ENCODE results near the gene CTDSP1.

The CTDSP1 gene

DNA sequence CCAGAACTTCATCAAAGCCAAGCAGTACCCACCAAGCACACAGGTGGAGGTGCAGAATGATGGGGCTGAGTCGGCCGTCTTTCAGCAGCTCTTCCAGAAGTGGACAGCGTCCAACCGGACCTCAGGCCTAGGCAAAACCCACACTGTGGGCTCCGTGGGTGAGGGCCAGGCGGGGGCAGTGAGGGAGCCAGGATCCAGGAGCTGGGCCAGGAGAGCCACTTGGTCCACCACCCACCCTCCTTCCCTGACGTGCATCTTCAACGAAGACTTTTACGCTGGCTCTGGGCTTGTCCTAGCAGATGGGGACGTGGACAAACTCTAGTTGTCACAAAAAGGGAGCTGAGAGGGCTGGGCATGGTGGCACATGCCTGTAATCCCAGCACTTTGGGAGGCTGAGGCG lies 31.1 kb downstream of the CTDSP1 start:
- no peaks in the 10 kb centered on the region for H3K9me3 ChIP-seq
- no peaks in the 10 kb centered on the region for H3K36me3 ChIP-seq (replicated peaks)
- H3K4me3 ChIP-seq = no peak overlapping the region
- H3K4me1 ChIP-seq = no peaks in the 10 kb centered on the region
- in situ Hi-C loops (cut with MboI; ENCODE audit: low sequenced_read_pairs) = no loop called here
- H3K27me3 ChIP-seq (ENCODE audit: low read depth) = no peaks in the 10 kb centered on the region
- no peak for DNase-seq (ENCODE audit: low spot score in 2 of 2)

GRCh38 chr2:218431878-218432277 lies 32.2 kb downstream of the CTDSP1 start:
- Histone ChIP-seq H3K4me1 (no peaks in the 10 kb centered on the region), H3K4me3 (no peak overlapping the region), H3K9me3 (no peaks in the 10 kb centered on the region), H3K27me3 (ENCODE audit: low read depth) (no peaks in the 10 kb centered on the region), H3K36me3 (replicated peaks) (no peaks in the 10 kb centered on the region)
- no peak for DNase-seq (ENCODE audit: low spot score in 2 of 2)
- in situ Hi-C loops (cut with MboI; ENCODE audit: low sequenced_read_pairs) = no loop called here

DNA sequence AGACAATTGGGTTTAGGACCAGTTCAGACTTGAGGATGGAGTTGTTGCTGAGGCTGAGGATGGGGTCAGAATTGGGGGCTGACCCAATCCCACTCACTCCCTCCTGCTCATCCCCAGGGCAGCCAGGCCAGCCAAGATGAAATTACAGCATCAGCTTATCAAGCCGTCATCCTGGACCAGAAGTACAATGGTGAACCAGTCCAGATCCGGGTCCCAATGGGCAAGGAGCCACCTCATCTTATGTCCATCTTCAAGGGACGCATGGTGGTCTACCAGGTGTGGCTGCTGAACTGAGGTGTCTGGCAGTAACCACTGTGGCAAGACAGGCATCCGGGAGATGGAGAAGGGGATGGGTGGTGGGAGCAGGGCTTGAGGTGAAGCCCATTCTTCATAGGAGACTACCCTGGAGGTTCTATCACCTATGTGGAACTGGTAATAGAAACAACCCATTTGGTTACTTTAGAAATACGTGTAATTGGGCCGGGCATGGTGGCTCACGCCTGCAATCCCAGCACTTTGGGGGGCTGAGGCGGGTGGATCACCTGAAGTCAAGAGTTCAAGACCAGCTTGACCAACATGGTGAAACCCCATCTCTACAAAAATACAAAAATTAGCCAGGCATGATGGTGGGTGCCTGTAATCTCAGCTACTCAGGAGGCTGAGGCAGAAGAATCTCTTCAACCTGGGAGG lies 33.2 kb downstream of the CTDSP1 start:
- in situ Hi-C loops (cut with MboI; ENCODE audit: low sequenced_read_pairs) = no loop called here
- Histone ChIP-seq H3K9me3 (no peaks in the 10 kb centered on the region), H3K4me3 (no peak overlapping the region), H3K4me1 (no peaks in the 10 kb centered on the region), H3K36me3 (replicated peaks) (no peaks in the 10 kb centered on the region), H3K27me3 (ENCODE audit: low read depth) (no peaks in the 10 kb centered on the region)
- DNase-seq (ENCODE audit: low spot score in 2 of 2) = no peak

GRCh38 chr2:218434456-218434855 lies 34.8 kb downstream of the CTDSP1 start:
- H3K9me3 ChIP-seq = no peaks in the 10 kb centered on the region
- H3K4me3 ChIP-seq = no peak overlapping the region
- no peaks in the 10 kb centered on the region for H3K27me3 ChIP-seq (ENCODE audit: low read depth)
- no peak for DNase-seq (ENCODE audit: low spot score in 2 of 2)
- in situ Hi-C loops (cut with MboI; ENCODE audit: low sequenced_read_pairs) = no loop called here
- no peaks in the 10 kb centered on the region for H3K36me3 ChIP-seq (replicated peaks)
- H3K4me1 ChIP-seq = no peaks in the 10 kb centered on the region

DNA sequence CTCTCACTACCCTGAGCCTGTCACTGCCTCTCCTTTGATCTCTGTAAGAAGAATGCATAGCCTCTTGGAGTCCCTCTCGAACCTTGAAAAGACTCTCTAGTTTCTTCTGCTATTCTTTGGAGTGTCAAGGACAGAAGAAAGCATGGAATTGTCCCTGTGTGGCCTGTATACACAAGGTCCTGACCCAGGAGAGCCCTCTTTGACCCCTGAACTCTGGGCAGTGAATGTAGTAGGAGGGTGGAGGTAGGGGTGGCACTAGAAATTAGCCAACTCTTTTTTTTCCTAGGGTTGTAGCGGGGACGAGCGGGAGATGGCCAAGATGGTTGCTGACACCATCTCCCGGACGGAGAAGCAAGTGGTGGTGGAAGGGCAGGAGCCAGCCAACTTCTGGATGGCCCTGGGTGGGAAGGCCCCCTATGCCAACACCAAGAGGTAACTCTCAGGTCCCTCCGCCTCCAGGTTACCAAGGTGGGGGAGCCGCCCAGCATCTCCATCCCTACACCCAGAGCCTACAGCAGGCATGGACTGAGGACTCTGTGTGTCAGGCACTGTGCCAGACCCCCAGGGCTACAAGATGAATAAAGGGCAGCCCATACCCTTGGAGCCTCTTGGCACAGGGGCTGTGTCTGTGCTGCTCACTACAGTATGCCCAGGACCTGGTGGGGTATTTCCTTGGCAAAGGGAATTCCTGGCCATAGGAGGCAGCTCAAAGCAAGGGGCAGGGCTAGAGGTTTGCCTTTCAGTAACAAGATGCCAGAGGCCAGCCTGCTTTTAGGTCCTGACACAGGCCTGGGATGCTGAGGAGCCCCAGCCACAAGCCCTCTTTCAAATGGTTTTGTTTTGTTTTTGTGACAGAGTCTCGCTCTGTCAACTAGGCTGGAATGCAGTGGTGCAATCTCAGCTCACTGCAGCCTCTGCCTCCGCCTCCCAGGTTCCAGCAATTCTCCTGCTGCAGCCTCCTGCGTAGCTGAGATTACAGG lies 35.6 kb downstream of the CTDSP1 start:
- in situ Hi-C loops (cut with MboI; ENCODE audit: low sequenced_read_pairs) = no loop called here
- Histone ChIP-seq H3K9me3 (no peaks in the 10 kb centered on the region), H3K4me1 (no peaks in the 10 kb centered on the region), H3K36me3 (replicated peaks) (no peaks in the 10 kb centered on the region), H3K4me3 (no peak overlapping the region), H3K27me3 (ENCODE audit: low read depth) (no peaks in the 10 kb centered on the region)
- DNase-seq (ENCODE audit: low spot score in 2 of 2) = no peak

DNA sequence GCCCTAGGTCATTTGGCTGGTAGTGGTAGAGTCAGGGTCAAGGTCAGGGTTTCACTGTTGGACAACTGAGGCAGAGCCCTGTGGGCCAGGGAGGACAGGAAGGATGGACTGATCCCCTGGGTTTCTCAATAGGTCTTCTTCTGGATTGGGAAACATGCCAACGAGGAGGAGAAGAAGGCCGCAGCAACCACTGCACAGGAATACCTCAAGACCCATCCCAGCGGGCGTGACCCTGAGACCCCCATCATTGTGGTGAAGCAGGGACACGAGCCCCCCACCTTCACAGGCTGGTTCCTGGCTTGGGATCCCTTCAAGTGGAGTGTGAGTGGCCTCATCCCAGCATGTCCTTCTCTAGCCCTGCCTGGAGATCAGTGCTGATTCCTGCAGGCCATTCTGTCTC lies 37.3 kb downstream of the CTDSP1 start:
- H3K9me3 ChIP-seq = no peaks in the 10 kb centered on the region
- H3K36me3 ChIP-seq (replicated peaks) = no peaks in the 10 kb centered on the region
- no peaks in the 10 kb centered on the region for H3K4me1 ChIP-seq
- no peak overlapping the region for H3K4me3 ChIP-seq
- DNase-seq (ENCODE audit: low spot score in 2 of 2) = no peak
- no peaks in the 10 kb centered on the region for H3K27me3 ChIP-seq (ENCODE audit: low read depth)
- in situ Hi-C loops (cut with MboI; ENCODE audit: low sequenced_read_pairs) = no loop called here

GRCh38 chr2:218437969-218438368 lies 38.3 kb downstream of the CTDSP1 start:
- H3K9me3 ChIP-seq = no peaks in the 10 kb centered on the region
- no peak overlapping the region for H3K4me3 ChIP-seq
- no peaks in the 10 kb centered on the region for H3K36me3 ChIP-seq (replicated peaks)
- in situ Hi-C loops (cut with MboI; ENCODE audit: low sequenced_read_pairs) = no loop called here
- H3K4me1 ChIP-seq = no peaks in the 10 kb centered on the region
- DNase-seq (ENCODE audit: low spot score in 2 of 2) = no peak
- no peaks in the 10 kb centered on the region for H3K27me3 ChIP-seq (ENCODE audit: low read depth)

DNA sequence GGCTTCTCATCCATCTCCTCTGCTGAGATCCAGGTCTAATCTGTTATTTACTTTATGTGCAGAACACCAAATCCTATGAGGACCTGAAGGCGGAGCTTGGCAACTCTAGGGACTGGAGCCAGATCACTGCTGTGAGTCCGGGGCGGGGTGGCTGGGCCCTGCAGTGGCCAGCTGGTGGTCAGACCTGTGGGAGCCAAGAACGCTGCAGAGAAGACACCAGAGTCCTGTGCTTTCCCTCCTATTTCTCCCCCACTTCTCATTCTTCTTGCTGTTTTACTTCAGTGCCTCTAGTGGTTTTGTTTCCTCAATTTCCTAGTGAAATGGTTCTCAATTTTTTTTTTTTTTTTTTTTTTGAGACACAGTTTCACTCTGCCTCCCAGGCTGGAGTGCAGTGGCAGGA lies 38.9 kb downstream of the CTDSP1 start:
- Histone ChIP-seq H3K9me3 (no peaks in the 10 kb centered on the region), H3K4me3 (no peak overlapping the region), H3K4me1 (no peaks in the 10 kb centered on the region), H3K27me3 (ENCODE audit: low read depth) (no peaks in the 10 kb centered on the region), H3K36me3 (replicated peaks) (no peaks in the 10 kb centered on the region)
- no peak for DNase-seq (ENCODE audit: low spot score in 2 of 2)
- in situ Hi-C loops (cut with MboI; ENCODE audit: low sequenced_read_pairs) = no loop called here

DNA sequence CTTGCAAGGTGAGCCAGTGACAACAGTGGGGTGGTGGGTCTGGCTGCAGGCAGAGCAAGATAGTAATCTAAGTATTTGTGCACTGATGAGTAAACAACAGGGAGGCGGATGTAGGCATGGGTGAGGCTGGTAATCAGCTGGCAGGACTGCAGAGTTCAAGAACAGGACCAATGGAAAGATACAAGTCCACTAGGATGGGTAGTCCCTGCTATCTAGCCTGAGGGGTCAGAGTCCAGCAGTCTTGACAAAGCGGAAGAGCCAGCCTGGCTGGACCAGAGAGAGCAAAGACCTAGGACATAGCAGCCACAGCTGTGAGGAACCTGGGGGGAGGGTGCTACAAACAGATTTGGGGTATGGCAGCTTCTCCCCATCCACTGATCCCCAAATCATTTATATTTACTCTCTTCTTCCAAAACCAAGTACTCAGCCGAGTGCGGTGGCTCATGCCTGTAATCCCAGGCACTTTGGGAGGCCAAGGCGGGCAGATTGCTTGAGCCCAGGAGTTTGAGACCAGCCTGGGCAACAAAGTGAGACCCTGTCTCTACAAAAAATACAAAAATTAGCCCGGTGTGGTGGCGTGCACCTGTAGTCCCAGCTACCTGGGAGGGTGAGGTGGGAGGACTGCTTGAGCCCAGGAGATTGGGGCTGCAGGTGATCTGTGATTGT lies 45.2 kb downstream of the CTDSP1 start:
- Histone ChIP-seq H3K9me3 (no peaks in the 10 kb centered on the region), H3K4me3 (no peak overlapping the region), H3K36me3 (replicated peaks) (peaks cover 5% of the 10 kb centered on the region; the same call in 1 of the 2 replicates), H3K27me3 (ENCODE audit: low read depth) (no peaks in the 10 kb centered on the region), H3K4me1 (peaks cover 3% of the 10 kb centered on the region; the same call in 1 of the 2 replicates)
- in situ Hi-C loops (cut with MboI; ENCODE audit: low sequenced_read_pairs) = no loop called here
- no peak for DNase-seq (ENCODE audit: low spot score in 2 of 2)

GRCh38 chr2:218445602-218446001 lies 45.9 kb downstream of the CTDSP1 start:
- Histone ChIP-seq H3K4me3 (no peak overlapping the region), H3K36me3 (replicated peaks) (peaks cover 5% of the 10 kb centered on the region; the same call in 1 of the 2 replicates), H3K4me1 (peaks cover 3% of the 10 kb centered on the region; the same call in 1 of the 2 replicates), H3K27me3 (ENCODE audit: low read depth) (no peaks in the 10 kb centered on the region), H3K9me3 (no peaks in the 10 kb centered on the region)
- no peak for DNase-seq (ENCODE audit: low spot score in 2 of 2)
- in situ Hi-C loops (cut with MboI; ENCODE audit: low sequenced_read_pairs) = no loop called here

DNA sequence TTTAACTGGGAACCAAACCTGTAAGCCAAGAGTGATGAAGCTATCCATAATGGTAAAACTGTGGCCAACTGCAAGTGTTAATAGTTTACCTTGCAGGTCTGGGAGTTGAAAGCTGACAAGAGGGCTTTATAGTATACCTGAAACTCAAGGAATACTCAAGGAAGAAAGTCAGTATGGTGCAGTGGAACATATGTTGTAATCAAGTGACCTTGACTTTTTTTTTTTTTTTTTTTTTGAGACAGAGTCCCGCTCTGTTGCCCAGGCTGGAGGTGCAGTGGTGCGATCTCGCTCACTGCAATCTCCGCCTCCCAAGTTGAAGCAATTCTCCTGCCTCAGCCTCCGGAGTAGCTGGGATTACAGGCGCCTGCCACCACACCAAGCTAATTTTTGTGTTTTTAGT lies 46.9 kb downstream of the CTDSP1 start:
- Histone ChIP-seq H3K36me3 (replicated peaks) (peaks cover 5% of the 10 kb centered on the region; the same call in 1 of the 2 replicates), H3K9me3 (no peaks in the 10 kb centered on the region), H3K4me1 (peaks cover 3% of the 10 kb centered on the region; the same call in 1 of the 2 replicates), H3K27me3 (ENCODE audit: low read depth) (no peaks in the 10 kb centered on the region), H3K4me3 (no peak overlapping the region)
- DNase-seq (ENCODE audit: low spot score in 2 of 2) = no peak
- in situ Hi-C loops (cut with MboI; ENCODE audit: low sequenced_read_pairs) = no loop called here

DNA sequence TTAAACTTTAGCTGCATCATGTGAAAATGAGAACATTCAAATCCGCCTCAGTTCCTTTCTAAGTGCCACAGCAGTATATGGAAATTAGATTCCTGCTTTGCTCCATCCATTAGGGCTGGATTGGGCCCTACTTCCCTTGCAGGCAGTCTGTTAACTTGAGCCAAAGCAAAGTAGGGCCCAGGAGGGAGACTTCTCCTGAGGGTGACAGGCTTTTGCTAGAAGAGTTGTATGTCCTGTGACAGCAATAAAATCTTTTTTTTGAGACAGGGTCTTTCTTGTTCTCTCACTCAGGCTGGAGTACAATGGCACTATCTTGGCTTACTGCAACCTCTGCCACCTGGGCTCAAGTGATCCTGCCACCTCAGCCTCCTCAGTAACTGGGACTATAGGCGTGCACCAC lies 47.4 kb downstream of the CTDSP1 start:
- Histone ChIP-seq H3K36me3 (replicated peaks) (peaks cover 5% of the 10 kb centered on the region; the same call in 1 of the 2 replicates), H3K4me1 (peaks cover 3% of the 10 kb centered on the region; the same call in 1 of the 2 replicates), H3K27me3 (ENCODE audit: low read depth) (no peaks in the 10 kb centered on the region), H3K9me3 (no peaks in the 10 kb centered on the region), H3K4me3 (no peak overlapping the region)
- in situ Hi-C loops (cut with MboI; ENCODE audit: low sequenced_read_pairs) = no loop called here
- no peak for DNase-seq (ENCODE audit: low spot score in 2 of 2)

DNA sequence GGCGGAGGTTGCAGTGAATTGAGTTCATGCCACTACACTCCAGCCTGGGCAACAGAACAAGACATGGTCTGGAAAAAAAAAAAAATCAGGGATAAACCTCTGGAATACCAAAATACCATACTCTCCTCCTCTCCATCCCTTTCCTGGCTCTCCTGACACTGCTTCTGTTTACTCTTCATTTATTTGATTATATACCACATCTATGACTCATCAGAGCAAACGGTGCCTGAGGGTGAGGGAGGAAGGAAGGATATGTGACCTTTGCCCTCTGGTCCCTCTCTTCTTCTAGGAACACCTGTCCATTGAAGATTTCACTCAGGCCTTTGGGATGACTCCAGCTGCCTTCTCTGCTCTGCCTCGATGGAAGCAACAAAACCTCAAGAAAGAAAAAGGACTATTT lies 49.3 kb downstream of the CTDSP1 start:
- Histone ChIP-seq H3K36me3 (replicated peaks) (peaks cover 5% of the 10 kb centered on the region; the same call in 1 of the 2 replicates), H3K4me1 (peaks cover 3% of the 10 kb centered on the region; the same call in 1 of the 2 replicates)

More for the DNA sequence above, 49.3 kb downstream of the CTDSP1 start:
- H3K4me3 ChIP-seq = no peak overlapping the region
- no peak for DNase-seq (ENCODE audit: low spot score in 2 of 2)
- in situ Hi-C loops (cut with MboI; ENCODE audit: low sequenced_read_pairs) = no loop called here
- no peaks in the 10 kb centered on the region for H3K9me3 ChIP-seq
- H3K27me3 ChIP-seq (ENCODE audit: low read depth) = no peaks in the 10 kb centered on the region
